GM18502 (cell line): ENCODE data around the gene DHDH.

Experiments
- ATAC-seq: cut with Tn5 transposase; IDR thresholded peaks from one replicate; pipeline ENCODE4 v1.9.1; 2021; ENCODE audit warnings: mild to moderate bottlenecking; ENCODE audit not compliant: unreplicated experiment, poor library complexity

Gene DHDH

DNA sequence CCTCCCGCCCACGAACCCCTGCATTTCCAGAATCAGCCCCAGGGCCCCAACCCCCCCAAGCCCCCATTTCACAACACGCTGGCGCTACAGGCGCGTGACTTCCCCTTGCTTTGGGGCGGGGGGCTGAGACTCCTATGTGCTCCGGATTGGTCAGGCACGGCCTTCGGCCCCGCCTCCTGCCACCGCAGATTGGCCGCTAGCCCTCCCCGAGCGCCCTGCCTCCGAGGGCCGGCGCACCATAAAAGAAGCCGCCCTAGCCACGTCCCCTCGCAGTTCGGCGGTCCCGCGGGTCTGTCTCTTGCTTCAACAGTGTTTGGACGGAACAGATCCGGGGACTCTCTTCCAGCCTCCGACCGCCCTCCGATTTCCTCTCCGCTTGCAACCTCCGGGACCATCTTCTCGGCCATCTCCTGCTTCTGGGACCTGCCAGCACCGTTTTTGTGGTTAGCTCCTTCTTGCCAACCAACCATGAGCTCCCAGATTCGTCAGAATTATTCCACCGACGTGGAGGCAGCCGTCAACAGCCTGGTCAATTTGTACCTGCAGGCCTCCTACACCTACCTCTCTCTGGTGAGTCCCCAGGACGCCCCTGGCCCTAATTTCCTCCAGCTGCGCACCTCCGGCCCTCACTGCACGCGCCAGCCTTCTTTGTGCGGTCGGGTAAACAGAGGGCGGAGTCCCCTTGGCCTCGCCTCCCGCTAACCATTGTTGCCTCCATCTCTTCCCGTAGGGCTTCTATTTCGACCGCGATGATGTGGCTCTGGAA is 31.7 kb downstream of the DHDH start, which contains the start of gene FTL:
FTL (plus strand) TSS at position 270 of the 766 bp plus-strand sequence; CDS start at position 469, 199 bp downstream.
- peak; percentile 50 for ATAC-seq

DNA sequence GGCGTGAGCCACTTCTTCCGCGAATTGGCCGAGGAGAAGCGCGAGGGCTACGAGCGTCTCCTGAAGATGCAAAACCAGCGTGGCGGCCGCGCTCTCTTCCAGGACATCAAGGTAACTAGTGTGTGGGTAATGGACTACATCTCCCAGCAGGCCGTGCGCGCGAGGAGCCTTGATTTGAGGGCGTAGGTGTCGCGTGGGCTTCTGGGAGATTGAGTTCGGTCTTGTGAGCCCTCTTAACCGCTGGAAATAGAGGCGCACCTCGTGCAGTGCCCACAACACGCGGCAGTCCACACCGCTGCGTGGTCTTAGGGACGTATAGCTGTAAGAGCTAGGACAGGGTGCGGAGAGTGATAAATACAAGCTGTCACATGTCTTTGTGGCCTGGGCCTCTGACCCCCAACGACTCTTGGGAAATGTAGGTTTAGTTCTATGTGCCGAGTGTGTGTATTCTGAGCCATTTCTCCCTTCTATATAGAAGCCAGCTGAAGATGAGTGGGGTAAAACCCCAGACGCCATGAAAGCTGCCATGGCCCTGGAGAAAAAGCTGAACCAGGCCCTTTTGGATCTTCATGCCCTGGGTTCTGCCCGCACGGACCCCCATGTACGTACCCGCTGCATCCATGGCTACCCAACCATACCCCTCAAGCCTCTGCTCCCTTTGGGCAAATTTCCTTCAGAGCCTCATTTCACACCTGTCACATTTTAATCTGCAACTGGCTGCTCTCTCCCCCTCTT is 32.5 kb downstream of the DHDH start:
- ATAC-seq, result peak; percentile 10

DNA sequence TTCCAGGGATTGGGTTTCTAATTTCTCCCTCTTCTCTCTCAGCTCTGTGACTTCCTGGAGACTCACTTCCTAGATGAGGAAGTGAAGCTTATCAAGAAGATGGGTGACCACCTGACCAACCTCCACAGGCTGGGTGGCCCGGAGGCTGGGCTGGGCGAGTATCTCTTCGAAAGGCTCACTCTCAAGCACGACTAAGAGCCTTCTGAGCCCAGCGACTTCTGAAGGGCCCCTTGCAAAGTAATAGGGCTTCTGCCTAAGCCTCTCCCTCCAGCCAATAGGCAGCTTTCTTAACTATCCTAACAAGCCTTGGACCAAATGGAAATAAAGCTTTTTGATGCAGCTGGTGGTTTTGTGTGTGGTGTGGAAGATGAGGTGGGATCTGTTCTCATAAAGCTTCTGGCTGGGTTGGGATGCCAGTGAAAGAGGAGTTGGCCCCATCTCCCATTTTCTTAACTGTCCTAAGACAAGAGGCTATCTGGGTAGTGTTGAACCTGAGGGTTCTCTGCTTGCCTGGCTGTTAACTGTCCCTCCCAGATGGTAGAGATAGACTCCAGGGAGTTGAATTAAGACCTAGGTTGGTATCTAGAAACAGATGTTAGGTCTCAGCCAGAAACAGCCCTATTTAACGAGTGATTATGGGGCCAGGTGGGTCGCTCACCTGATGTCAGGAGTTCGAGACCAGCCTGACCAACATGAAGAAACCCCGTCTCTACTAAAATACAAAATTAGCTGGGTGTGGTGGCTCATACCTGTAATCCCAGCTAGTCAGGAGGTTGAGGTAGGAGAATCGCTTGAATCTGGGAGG is 33.2 kb downstream of the DHDH start:
- no peak for ATAC-seq

DNA sequence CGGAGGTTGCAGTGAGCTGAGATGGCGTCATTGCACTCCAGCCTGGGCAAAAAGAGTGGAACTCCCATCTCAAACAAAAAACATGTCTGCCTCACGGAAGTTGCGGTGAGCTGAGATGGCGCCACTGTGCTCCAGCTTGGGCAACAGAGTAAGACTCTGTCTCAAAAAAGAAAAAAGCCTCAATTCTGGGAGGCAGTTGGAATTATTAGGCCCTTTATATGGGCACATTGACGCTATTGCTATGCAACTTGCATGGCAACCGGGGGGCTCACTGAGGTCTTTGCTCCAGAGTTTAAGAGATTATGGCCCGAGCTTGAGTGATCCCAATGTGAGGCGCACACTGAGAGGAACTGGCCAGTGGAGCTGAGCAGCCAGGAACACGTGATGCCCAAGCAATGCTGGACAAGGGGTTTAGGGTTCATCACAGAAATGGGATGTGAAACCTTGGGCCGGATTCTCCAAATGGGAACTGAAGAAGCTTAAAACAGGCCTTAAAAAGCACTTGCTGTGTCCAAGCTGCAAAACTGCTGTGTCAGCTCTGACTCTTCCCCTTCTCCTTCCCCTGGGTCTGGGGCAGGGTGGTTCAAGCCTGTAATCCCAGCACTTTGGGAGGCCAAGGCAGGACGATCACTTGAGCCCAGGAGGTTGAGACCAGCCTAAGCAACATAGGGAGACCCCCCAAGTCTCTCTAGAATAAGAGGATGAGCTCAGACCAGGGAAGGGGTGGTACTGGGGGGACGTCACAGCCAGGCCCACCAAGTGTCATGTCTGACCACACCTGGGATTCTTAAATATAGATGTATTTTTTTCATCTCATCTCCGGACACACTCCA is 34.1 kb downstream of the DHDH start:
- ATAC-seq, result no peak

DNA sequence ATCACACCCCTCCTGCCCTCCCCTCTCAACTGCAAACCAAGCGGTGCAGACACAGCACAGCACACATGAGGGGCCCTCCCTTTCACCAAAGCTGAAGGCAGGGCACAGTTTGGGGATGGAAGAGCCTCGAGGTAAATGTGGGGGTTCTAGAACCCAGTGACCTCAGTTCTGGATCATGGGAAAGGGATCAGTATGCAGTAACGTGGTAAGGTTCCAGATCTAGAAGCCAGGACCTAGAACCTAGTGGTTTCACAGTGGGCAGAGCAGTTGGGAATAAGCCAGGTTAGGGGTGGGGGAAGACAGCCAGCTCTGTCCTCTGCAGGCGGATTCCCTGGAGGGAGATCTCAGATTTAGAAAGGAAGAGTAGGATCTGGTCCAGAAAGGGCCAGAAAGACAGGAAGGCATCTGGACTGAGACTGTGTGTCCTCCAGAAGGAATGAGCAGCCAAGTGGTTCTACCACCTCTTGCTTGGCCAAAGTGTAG is 34.7 kb downstream of the DHDH start:
- ATAC-seq, result no peak

DNA sequence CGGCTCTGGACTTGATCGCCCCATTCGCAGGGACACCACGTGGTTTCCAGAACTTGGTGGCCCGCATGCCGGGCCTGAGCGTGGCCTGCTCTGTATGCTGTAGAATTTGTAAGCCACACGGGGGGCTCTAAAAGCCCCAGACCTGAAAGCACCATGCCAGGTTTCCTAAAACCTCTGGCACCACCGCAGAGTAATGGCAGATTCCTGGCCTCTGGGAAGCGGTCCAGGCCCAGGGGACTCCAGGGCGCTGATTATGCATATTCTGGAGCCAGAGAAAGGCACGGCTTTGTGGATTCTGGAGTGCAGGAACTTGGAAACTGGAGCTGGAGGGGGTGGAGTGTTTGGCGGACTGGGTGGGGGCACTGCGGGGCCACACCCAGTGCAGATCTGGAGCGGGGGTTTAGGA is 35.3 kb downstream of the DHDH start:
- ATAC-seq, result no peak

DNA sequence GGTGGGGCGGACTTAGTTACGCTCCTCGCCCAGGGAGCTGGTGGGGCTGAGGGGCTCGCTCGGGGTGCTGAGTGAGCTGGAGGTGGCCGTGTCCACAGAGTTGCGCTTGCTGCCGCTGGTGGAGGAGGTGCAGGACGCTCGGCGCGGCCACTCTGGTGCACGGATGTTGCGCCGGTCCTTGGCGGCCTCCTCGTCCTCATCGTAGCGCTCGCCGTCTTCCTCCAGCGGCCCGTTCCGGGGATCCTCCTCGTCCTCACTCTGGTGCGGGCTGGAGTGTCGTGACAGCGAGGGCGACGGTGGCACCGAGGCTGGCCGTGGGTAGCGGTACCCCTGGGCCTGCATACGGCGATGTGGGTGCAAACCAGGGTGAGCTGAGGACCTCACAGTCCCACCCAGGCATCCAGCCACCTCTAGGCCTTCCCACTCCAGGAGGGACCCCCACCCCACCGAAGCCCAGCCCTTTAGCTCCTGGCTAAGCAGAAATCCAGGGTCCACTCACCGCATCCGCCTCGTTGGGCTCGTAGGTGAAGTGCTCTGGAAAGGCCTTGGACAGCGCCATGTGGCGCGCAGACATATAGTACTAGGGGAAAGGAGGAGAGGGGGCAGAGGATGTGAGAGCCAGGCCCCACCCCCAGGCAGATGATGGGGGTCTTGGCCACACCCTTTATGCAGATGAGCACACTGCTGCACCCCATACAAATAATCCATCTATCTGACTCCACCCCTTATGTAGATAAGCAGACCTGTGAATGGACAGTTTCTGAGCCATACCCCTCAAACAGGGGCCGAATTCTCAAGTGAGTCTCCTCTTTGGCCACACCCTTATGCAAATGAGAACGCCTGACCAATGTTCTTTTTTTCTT is 36.0 kb downstream of the DHDH start:
- no peak for ATAC-seq

DNA sequence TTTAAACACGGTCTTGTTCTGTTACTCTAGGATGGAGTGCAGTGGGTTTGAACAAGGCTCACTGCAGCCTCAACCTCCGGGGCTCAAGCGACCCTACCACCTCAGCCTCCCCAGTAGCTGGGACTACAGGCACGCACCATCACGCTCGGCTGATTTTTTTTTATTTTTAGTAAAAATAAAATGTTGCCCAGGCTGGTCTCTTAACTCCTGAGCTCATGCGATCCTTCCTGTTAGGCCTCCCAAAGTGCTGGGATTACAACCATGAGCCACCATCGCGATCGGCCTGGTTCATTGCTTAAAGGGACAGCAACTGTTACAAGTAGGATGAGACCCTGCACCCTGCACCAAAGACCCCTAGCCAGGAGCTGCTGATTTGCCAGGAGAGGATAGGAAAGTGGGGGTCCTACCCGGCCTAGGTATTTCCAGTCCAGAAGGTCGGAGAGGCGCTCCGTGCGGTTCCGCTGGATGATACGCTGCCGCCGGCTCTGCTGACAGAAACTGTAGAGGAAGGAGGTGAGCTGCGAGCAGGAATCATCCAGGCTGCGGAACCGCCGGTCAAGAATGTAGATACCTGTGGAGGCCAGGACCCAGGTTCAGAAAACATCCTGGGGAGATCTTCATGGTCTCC is 36.8 kb downstream of the DHDH start:
- ATAC-seq, result no peak

DNA sequence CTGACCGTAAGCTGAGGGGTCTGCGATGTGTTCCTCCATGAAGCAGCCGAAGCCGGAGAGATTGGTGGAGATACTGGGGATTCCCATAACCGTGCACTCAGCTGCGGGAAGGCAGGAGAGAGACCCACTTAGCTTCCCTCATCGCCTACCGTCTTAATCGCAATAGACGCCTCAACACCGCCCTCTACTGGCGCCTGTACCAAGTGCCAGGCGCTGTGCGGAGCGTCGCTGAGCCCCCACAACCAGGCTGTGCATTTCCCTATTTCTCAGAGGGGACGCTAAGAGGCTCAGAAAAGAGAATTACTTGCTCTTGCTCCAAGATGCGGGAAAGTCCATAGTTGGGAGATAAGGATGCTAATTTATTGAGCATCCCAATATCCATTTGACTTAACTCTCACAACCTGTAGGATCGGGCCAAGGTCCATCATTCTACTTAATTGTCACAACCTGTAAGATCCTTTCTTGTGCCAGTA is 37.5 kb downstream of the DHDH start:
- no peak for ATAC-seq

DNA sequence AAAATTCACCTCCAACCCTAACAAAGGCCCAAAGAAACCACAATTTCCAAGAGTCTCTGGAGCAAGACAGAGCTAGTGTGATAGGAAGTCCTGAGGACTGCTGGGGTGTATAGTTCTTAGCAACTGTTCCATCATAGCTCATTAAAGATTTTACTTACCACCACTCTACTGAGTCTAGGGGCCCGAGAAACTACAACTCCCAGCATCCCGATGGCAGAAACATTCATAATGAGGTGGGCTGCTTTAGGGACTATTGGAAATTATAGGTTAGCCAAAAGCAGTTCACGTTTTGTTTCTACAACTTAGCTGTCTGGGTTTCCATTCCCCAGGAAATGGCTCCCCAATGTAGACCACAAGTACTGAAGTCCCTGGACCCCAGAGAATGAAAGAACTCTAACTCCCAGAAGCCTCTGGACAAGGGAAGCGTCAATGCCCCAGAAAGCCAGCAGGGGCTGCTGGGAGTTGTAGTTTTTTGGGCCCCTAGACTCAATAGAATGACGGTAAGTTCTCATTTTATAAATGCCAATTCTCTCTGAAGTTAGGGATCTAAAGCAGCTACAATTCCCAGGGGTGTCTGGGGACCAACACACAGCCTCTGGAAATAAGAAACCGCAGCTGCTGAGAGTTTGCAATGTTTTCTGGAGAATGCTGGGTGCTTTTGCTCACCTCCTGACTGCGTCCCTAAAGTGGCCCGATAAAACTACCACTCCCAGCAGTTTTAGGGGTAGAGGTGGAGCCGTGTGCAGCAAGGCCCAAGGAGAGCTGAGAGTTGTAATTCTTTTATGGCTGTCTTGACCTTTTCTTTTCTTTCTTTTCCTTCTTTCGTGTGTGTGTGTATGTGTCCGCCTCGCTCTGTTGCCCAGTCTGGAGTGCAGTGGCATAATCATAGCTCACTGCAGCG is 42.7 kb downstream of the DHDH start:
- no peak for ATAC-seq

DNA sequence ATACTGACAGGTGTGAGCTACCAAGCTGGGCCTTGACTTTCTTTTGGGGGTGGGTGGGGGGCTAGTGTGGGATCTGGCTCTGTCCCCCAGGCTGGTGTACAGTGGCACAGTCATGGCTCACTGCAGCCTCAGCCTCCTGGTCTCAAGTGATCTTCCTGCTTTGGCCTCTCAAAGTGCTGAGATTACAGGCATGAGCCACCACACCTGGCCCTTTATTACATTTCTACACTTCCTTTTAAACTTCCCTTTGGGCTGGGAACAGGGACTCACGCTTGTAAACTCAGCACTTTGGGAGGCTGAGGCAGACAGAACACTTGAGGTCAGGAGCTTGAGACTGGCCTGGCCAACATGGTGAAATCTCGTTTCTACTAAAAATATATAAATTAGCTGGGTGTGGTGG is 43.6 kb downstream of the DHDH start:
- no peak for ATAC-seq

DNA sequence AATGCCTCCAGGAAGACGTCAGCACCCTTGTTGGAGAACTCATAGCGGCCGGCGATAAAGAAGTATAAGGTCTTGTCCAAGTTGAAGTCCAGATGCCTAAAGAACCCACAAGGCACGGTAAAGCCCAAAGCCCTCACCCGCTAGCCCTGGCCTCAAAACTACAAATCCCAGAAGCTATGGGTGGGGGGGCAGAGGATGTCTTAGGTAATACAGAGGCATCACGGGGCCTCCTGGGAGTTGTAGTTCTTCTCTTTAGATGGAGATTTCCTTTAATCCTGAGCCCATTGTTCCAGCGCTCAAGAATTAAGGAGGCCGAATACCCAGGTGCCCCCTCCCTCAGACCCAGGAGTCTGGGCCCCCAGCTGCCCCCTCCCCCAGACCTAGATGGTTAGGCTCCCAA is 48.8 kb downstream of the DHDH start:
- no peak for ATAC-seq

DNA sequence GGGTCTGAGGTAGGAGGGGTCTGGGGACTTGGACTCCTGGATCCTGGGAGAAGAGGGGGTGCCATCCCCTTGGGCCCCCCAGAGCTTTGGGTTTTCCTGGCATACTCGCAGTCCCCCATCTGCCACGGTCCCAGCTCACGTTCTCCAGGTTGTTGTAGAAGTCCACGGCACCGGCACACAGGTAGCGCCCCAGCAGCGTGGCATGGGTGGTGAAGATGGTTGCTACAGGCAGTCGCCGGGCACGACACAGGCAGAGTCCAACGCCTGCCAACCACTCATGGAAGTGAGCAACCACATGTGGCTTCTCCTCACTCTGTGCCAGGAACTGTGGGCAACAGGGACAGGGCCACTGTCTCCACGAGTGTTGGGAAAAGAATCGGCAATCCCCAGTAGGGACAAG is 52.2 kb downstream of the DHDH start:
- ATAC-seq, result no peak

DNA sequence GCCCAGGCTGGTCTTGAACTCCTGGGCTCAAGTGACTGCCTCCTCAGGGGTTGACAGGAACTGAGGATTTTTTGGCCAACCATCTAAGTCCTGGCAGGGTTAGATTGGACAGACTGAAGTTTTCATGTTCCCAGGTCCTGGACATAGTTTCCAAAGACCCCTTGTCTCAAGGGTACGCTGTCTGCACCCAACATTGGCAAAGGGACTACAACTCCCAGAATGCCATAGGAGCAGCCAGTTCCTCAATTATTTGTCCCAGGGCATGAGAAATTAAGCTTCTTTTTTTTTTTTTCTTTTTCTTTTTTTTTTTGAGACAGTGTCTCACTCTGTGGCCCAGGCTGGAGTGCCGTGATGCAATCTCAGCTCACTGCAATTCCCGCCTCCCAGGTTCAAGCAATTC is 52.7 kb downstream of the DHDH start:
- no peak for ATAC-seq

DNA sequence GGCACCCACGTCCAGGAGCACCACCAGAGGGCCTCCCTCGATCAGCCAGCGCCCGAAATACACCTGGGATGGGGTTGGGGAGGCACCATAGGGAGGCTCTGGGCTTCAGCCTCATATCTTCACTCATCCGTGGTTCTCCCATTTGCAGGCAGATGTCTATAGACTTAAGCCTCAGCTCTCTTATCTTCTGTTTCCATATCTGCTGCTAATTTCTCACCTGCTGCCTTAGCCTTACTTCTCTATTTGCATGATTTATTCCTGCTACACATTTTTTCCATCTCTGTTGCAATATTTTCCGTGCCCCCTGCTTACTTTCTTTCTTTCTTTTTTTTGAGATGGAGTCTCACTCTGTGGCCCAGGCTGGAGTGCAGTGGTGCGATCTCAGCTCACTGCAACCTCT is 53.8 kb downstream of the DHDH start:
- no peak for ATAC-seq

DNA sequence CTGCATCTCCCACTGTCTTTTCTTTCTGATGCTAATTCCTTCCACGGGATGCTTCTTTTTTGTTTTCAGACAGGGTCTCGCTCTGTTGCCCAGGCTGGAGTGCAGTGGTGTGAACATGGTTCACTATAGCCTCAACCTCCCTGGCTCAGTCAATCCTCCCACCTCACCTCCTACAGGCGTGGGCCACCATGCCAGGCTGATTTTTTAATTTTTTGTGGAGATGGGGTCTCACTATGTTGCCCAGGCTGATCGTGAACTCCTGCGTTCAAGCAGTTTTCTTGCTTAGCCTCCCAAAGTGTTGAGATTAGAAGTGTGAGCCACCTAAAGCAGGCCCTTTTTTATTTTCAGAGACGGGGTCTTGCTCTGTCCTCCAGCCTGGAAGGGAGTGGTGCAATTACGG is 54.8 kb downstream of the DHDH start:
- no peak for ATAC-seq

DNA sequence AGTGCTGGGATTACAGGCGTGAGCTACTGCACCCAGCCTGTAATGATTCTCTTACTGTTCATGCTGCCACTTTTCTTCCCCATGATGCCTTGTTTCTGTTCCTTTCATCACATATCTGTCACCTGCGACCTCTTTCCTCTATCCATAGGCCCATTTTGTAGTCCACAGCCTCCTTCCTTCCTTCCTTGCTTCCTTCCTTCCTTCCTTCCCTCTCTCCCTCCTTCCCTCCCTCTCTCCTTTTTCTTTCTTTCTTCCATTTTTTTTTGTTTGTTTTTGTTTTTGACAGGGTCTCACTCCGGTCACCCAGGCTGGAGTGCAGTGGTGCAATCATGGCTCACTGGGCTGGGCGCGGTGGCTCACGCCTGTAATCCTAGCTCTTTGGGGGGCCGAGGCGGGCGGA is 55.4 kb downstream of the DHDH start:
- no peak for ATAC-seq
